Peyer's patch (tissue), 4 donors: Measurements from ENCODE around the gene BRAT1.

Source experiments
- CTCF ChIP-seq, 6 experiments: fragments of 450-650 bp in 4 of 6; fragments of 200-600 bp in 2 of 6; sonication (generic) in 1 of 6; IDR thresholded peaks; one replicate each; pipeline ENCODE4 v1.5.1; 2017 to 2019; ENCODE audit warnings: antibody characterized with exemption in 6 of 6, mild to moderate bottlenecking in 3 of 6, moderate library complexity in 1 of 6
- POLR2A ChIP-seq, 2 donors: fragments of 450-650 bp; IDR thresholded peaks; one replicate each; pipeline ENCODE4 v1.5.1; 2017; ENCODE audit warnings: antibody characterized with exemption in 2 of 2, mild to moderate bottlenecking in 2 of 2, moderate library complexity in 2 of 2

- TF ChIP-seq CTCF (IDR thresholded peaks at IDR 0.05) (no peak), POLR2A (IDR thresholded peaks at IDR 0.05) (no peak)
Measured at GRCh38 chr7:2490181-2490651, 65.1 kb downstream of the BRAT1 start.
